ENCODE measurements around the gene RFX3. TPM values are rescaled to one million over a fixed set of nuclear protein-coding genes. Genes with fewer than 3 reads are reported as not detected.

Gene RFX3
- total and polyA plus RNA-seq, 2 donors (not counting 1 experiment from before 2014, with no cell fraction given): 2.8 to 3.1 TPM

- Histone ChIP-seq H3K79me2 (ENCODE audit: control insufficient read depth, insufficient read depth, low read length) (no peaks in the 10 kb centered on the region), H3K36me3 (ENCODE audit: control insufficient read depth, insufficient read depth, low read length) (no peaks in the 10 kb centered on the region), H3K4me3 (replicated peaks in 1 of 4; ENCODE audit: control extremely low read depth in 1 of 4, insufficient read depth in 1 of 4, low read depth in 3 of 4, low read length in 4 of 4) (no peak overlapping the region), H3K27ac (ENCODE audit: insufficient read depth, low read length) (no peak overlapping the region), H3K27me3 (ENCODE audit: control insufficient read depth, insufficient read depth, low read length) (peaks cover 3% of the 10 kb centered on the region), H2AFZ (ENCODE audit: low read length) (no peak overlapping the region), H3K4me1 (ENCODE audit: control insufficient read depth, extremely low read depth, insufficient read depth, low read length) (no peaks in the 10 kb centered on the region), H3K9me3 (ENCODE audit: control insufficient read depth, insufficient read depth, low read depth, low read length) (no peaks in the 10 kb centered on the region), H3K9ac (ENCODE audit: insufficient read depth, low read length) (no peak overlapping the region), H3K4me2 (ENCODE audit: extremely low read depth, insufficient read depth, low read length) (no peak overlapping the region), H4K20me1 (ENCODE audit: control insufficient read depth, extremely low read depth, insufficient read depth, low read length) (no peaks in the 10 kb centered on the region)
- TF ChIP-seq CTCF (conservative IDR thresholded peaks at IDR 0.05 in 1 of 2, IDR thresholded peaks at IDR 0.05 in 1 of 2; ENCODE audit: low read depth in 1 of 2, low read length in 2 of 2) (no peak), EZH2 (IDR thresholded peaks at IDR 0.05; ENCODE audit: low read length, missing control alignments) (no peak)
- no peak for DNase-seq (ENCODE audit: low read depth in 2 of 2)
These were observed 334.1 kb downstream of the RFX3 start for GRCh38 chr9:3191715-3192114.

- Histone ChIP-seq H3K4me3 (replicated peaks in 1 of 4; ENCODE audit: control extremely low read depth in 1 of 4, insufficient read depth in 1 of 4, low read depth in 3 of 4, low read length in 4 of 4) (no peak overlapping the region), H4K20me1 (ENCODE audit: control insufficient read depth, extremely low read depth, insufficient read depth, low read length) (no peaks in the 10 kb centered on the region), H3K4me1 (ENCODE audit: control insufficient read depth, extremely low read depth, insufficient read depth, low read length) (no peaks in the 10 kb centered on the region), H3K79me2 (ENCODE audit: control insufficient read depth, insufficient read depth, low read length) (no peaks in the 10 kb centered on the region), H3K4me2 (ENCODE audit: extremely low read depth, insufficient read depth, low read length) (no peak overlapping the region), H3K27me3 (ENCODE audit: control insufficient read depth, insufficient read depth, low read length) (peaks cover 3% of the 10 kb centered on the region), H3K27ac (ENCODE audit: insufficient read depth, low read length) (no peak overlapping the region), H3K9me3 (ENCODE audit: control insufficient read depth, insufficient read depth, low read depth, low read length) (no peaks in the 10 kb centered on the region), H2AFZ (ENCODE audit: low read length) (no peak overlapping the region), H3K36me3 (ENCODE audit: control insufficient read depth, insufficient read depth, low read length) (no peaks in the 10 kb centered on the region), H3K9ac (ENCODE audit: insufficient read depth, low read length) (no peak overlapping the region)
- TF ChIP-seq CTCF (conservative IDR thresholded peaks at IDR 0.05 in 1 of 2, IDR thresholded peaks at IDR 0.05 in 1 of 2; ENCODE audit: low read depth in 1 of 2, low read length in 2 of 2) (no peak), EZH2 (IDR thresholded peaks at IDR 0.05; ENCODE audit: low read length, missing control alignments) (no peak)
- no peak for DNase-seq (ENCODE audit: low read depth in 2 of 2)
These were observed 336.5 kb downstream of the RFX3 start for GRCh38 chr9:3189113-3189861.

- Histone ChIP-seq H3K9ac (ENCODE audit: insufficient read depth, low read length) (no peak overlapping the region), H3K4me3 (replicated peaks in 1 of 4; ENCODE audit: control extremely low read depth in 1 of 4, insufficient read depth in 1 of 4, low read depth in 3 of 4, low read length in 4 of 4) (no peak overlapping the region), H3K27ac (ENCODE audit: insufficient read depth, low read length) (no peak overlapping the region), H3K79me2 (ENCODE audit: control insufficient read depth, insufficient read depth, low read length) (no peaks in the 10 kb centered on the region), H2AFZ (ENCODE audit: low read length) (no peak overlapping the region), H3K27me3 (ENCODE audit: control insufficient read depth, insufficient read depth, low read length) (peaks cover 5% of the 10 kb centered on the region), H3K4me2 (ENCODE audit: extremely low read depth, insufficient read depth, low read length) (no peak overlapping the region), H3K36me3 (ENCODE audit: control insufficient read depth, insufficient read depth, low read length) (no peaks in the 10 kb centered on the region), H3K4me1 (ENCODE audit: control insufficient read depth, extremely low read depth, insufficient read depth, low read length) (no peaks in the 10 kb centered on the region), H4K20me1 (ENCODE audit: control insufficient read depth, extremely low read depth, insufficient read depth, low read length) (no peaks in the 10 kb centered on the region), H3K9me3 (ENCODE audit: control insufficient read depth, insufficient read depth, low read depth, low read length) (no peaks in the 10 kb centered on the region)
- no peak for DNase-seq (ENCODE audit: low read depth in 2 of 2)
- TF ChIP-seq EZH2 (IDR thresholded peaks at IDR 0.05; ENCODE audit: low read length, missing control alignments) (no peak), CTCF (conservative IDR thresholded peaks at IDR 0.05 in 1 of 2, IDR thresholded peaks at IDR 0.05 in 1 of 2; ENCODE audit: low read depth in 1 of 2, low read length in 2 of 2) (no peak)
These were observed 339.1 kb downstream of the RFX3 start for GRCh38 chr9:3186751-3187150.
